NCI-H774 (cell line): Measurements from ENCODE around the gene ZNF99.
"Not testable (repeated sequence)": the region's sequence is repeated elsewhere in the genome, so short reads cannot be mapped to it uniquely, and the experiment has no call there.

Experiments used
- DNase-seq: peaks from one replicate; lab custom pipeline; 2025; lab: John Stamatoyannopoulos, UW

ZNF99 gene

GRCh38 chr19:22783651-22784410 lies at the start of gene ZNF99:
Gene ZNF99, minus strand, starts transcription at chr19:22784151. Its CDS starts 135 bp downstream, at chr19:22784016.
- DNase-seq = no peak

GRCh38 chr19:22832031-22832762 lies 48.2 kb upstream of the ZNF99 start, which contains the start of gene ZNF723:
Gene ZNF723, plus strand, starts transcription at chr19:22832291. Its CDS starts 89 bp downstream, at chr19:22832380.
- DNase-seq = peak; percentile 0

- DNase-seq = no peak
These were observed 47.3 kb upstream of the ZNF99 start for GRCh38 chr19:22831211-22831610.

DNA sequence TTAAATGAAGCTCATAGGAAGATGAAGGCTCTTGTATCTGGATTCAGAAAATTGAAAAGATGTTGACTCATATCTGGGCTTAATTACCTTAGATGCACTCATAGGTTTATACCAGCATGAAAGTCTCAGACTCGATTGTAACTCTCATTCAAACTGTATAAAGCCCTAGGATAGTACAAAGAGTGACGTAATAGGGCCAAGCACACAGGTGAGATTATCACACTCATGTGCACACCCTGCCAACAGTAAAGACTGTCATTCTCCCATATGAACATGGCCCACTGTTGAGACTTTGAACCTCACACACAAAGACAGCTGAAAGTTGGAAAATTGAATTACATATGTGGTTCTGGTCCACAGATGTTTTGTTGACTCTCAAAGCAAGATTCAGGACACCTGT lies 30.2 kb upstream of the ZNF99 start:
- DNase-seq = no peak

- DNase-seq = no peak
These were observed 23.3 kb upstream of the ZNF99 start for GRCh38 chr19:22807061-22807835.

- no peak for DNase-seq
These were observed 22.5 kb upstream of the ZNF99 start for GRCh38 chr19:22806418-22806817.

DNA sequence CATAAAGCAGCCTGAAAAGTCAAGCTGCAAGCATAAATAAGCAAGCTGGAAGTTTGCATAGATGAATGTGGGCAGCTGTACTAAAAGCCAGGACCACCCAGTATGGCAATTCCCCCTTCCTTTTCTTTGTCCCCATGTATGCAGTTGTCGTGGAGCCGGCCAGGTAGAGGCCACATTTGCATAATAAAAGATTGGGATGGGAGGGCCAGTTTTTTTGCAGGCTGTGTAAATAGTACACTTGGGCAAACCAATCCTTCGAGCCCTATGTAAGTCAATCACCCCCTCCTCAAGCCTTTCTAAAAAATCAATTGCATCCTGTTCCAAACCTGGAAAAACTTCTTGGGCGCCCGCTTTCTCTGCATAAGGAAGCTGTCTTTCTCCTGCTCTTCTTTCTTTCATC lies 13.1 kb upstream of the ZNF99 start:
- DNase-seq = no peak

DNA sequence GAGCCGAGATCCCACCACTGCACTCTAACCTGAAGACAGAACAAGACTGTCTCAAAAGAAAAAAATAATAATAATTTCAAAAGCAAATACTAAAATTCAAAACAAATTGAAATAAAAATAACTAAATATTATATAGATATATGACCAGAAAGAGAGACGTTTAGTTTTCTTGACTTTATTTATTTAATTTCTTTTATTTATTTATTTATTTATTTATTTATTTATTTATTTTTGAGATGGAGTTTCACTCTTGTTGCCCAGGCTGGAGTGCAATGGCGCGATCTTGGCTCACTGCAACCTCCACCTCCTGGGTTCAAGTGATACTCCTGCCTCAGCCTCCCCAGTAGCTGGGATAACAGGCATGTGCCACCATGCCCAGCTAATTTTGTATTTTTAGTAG lies 8.9 kb upstream of the ZNF99 start:
- DNase-seq = not testable (repeated sequence)

GRCh38 chr19:22735911-22736645 lies 47.9 kb downstream of the ZNF99 start:
- no peak for DNase-seq

GRCh38 chr19:22733691-22734090 lies 50.3 kb downstream of the ZNF99 start:
- DNase-seq = no peak

GRCh38 chr19:22728214-22728613 lies 55.7 kb downstream of the ZNF99 start:
- not testable (repeated sequence) for DNase-seq

DNA sequence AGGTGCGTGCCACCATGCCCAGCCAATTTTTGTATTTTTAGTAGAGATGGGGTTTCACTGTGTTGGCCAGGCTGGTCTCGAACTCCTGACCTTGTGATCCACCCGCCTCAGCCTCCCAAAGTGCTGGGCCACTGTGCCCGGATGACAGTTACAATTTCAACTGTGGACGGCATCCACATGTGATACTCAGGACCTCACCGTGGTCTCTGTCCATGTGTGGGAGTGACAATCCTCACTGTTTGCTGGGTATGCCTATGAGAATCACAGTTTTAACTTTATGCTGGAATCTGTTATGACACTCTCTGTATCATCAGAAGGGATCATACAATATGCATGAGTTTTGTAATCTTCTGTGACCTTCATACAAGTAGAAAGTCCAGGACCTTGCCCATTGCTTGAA lies 62.4 kb downstream of the ZNF99 start:
- DNase-seq = not testable (repeated sequence)

DNA sequence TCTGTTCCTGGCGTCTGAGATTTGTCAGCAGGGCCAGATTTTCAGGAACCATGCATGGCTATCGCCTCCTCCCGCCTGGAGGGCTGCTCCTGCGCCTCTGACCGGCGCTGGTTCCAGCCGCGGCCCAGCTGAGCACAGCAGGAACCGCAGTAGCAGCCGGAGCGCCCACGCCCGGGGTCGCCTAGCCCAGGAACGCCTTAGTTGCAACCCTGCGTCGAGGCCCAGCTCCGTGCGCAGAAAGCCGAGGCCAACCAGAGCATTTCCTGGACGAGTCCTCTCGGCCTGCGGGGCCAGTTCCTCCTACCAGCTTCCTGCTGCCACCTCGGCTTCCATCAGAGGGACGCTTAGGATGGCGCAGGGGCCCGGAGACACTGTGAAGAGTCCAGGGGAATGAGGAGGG lies 75.0 kb downstream of the ZNF99 start:
- DNase-seq = no peak

GRCh38 chr19:22703096-22703495 lies 80.9 kb downstream of the ZNF99 start:
- DNase-seq = not testable (repeated sequence)

DNA sequence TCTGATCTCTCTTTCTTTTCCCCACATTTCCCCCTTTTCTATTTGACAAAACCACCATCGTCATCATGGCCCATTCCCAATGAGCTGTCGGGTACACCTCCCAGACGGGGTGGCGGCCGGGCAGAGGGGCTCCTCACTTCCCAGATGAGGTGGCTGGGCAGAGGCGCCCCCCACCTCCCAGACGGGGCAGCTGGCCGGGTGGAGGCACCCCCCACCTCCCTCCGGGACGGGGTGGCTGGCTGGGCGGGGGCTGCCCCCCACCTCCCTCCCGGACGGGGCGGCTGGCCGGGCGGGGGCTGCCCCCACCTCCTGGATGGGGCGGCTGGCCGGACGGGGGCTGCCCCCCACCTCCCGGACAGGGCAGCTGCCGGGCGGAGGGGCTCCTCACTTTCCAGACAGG lies 81.3 kb downstream of the ZNF99 start:
- DNase-seq = not testable (repeated sequence)
